HepG2 (cell line): ENCODE measurements around the gene STMN1. TPM values are rescaled to one million over a fixed set of nuclear protein-coding genes. Genes with fewer than 3 reads are reported as not detected.

Experiments
- ATAC-seq: fragments of 200-7000 bp; cut with Tn5 transposase; 3 replicates; pipeline ENCODE4 v1.9.1; 2020; ENCODE audit warnings: mild to moderate bottlenecking, moderate library complexity
- BruUV-seq: library from RNA; stranded (reverse); fragments of 400-500 nt; replicated peaks from 2 replicates; lab custom pipeline; 2021; lab: Mats Ljungman, UMichigan
- CTCF ChIA-PET: fragments of 300-600 bp; formaldehyde crosslinking; extraction: SDS; loops from one replicate; lab custom pipeline; 2021; ENCODE audit warnings: low total read pairs, inconsistent platforms, low intra/inter-chr PET ratio; lab: Yijun Ruan, JAX
- POLR2A ChIA-PET: fragments of 350-600 bp; sonication (Branson Sonifier 250); formaldehyde crosslinking; loops from one replicate; lab custom pipeline; 2020; ENCODE audit warnings: antibody characterized with exemption, inconsistent platforms; lab: Yijun Ruan, JAX
- DNase-seq: peaks from one replicate; pipeline ENCODE4 v3.0.0-alpha.2; 2015; ENCODE audit warnings: low spot score
- FAIRE-seq: peaks from 3 replicates; lab custom pipeline; 2011; peaks lifted over from hg19 to GRCh38; lab: Jason Lieb, UNC
- H2AFZ ChIP-seq: one replicate; pipeline ENCODE4 v1.6.1; 2011; ENCODE audit warnings: low read length, inconsistent platforms
- H3K27ac ChIP-seq: fragments of 300-600 bp; 3 replicates; pipeline ENCODE4 v1.8.0; 2011; ENCODE audit warnings: mixed run types, mild to moderate bottlenecking, mixed read lengths, low read length, inconsistent platforms; ENCODE audit not compliant: insufficient read depth; ENCODE audit errors: extremely low read length
- H3K27me3 ChIP-seq, 2 experiments: fragments of 200-600 bp in 1 of 2; 2 replicates in 1 of 2; 3 replicates in 1 of 2; pipeline versions ENCODE4 v1.6.0 to v1.8.0; 2011; ENCODE audit warnings: low read length in 2 of 2, mild to moderate bottlenecking in 2 of 2, moderate library complexity in 2 of 2, inconsistent platforms in 1 of 2; ENCODE audit not compliant: insufficient read depth in 2 of 2, control insufficient read depth in 1 of 2
- H3K36me3 ChIP-seq, 2 experiments: fragments of 200-600 bp in 1 of 2; replicated peaks in 1 of 2; 2 replicates in 1 of 2; 3 replicates in 1 of 2; pipeline versions ENCODE4 v1.5.1 to v1.8.0; 2011; ENCODE audit warnings: low read length in 2 of 2, inconsistent platforms in 1 of 2; ENCODE audit not compliant: insufficient read depth in 2 of 2, control insufficient read depth in 1 of 2
- H3K4me1 ChIP-seq: 2 replicates; pipeline ENCODE4 v1.5.1; 2012; ENCODE audit warnings: low read length, inconsistent platforms; ENCODE audit not compliant: insufficient read depth
- H3K4me2 ChIP-seq: 2 replicates; pipeline ENCODE4 v1.6.0; 2011; ENCODE audit warnings: low read depth, low read length, inconsistent platforms
- H3K4me3 ChIP-seq, 3 experiments: fragments of 200-600 bp in 1 of 3; sonication (generic), shearing (Covaris generic) in 1 of 3; replicated peaks in 1 of 3; 2 replicates each; pipeline ENCODE4 v1.5.1; 2011 to 2016; ENCODE audit warnings: low read length in 3 of 3, inconsistent platforms in 2 of 3, low read depth in 2 of 3, mild to moderate bottlenecking in 2 of 3, control low read depth in 1 of 3, mixed read lengths in 1 of 3; ENCODE audit not compliant: insufficient read depth in 1 of 3
- H3K79me2 ChIP-seq: one replicate; pipeline ENCODE4 v1.6.1; 2011; ENCODE audit warnings: low read length, inconsistent platforms; ENCODE audit not compliant: insufficient read depth
- H3K9ac ChIP-seq: 2 replicates; pipeline ENCODE4 v1.6.0; 2011; ENCODE audit warnings: mild to moderate bottlenecking, low read depth, low read length, inconsistent platforms; ENCODE audit not compliant: insufficient read depth
- H3K9me3 ChIP-seq: 2 replicates; pipeline ENCODE4 v1.5.1; 2012; ENCODE audit warnings: mild to moderate bottlenecking, low read length
- H4K20me1 ChIP-seq: 2 replicates; pipeline ENCODE4 v1.6.0; 2011; ENCODE audit warnings: inconsistent platforms, mild to moderate bottlenecking, low read length, moderate library complexity; ENCODE audit not compliant: insufficient read depth
- IRX3 ChIP-seq: sonication (generic); formaldehyde crosslinking; IDR thresholded peaks from 2 replicates; pipeline ENCODE4 v1.8.1; 2023; ENCODE audit warnings: mild to moderate bottlenecking, low read depth, missing genetic modification reagents, borderline replicate concordance
- RARA ChIP-seq: IDR thresholded peaks from 2 replicates; pipeline ENCODE4 v1.6.1; 2016; ENCODE audit warnings: missing genetic modification reagents, missing compliant biosample characterization
- RBAK ChIP-seq: sonication (generic); formaldehyde crosslinking; IDR thresholded peaks from 2 replicates; pipeline ENCODE4 v1.5.1; 2020; ENCODE audit warnings: mild to moderate bottlenecking, missing genetic modification reagents
- TEAD2 ChIP-seq: sonication (generic); formaldehyde crosslinking; IDR thresholded peaks from 2 replicates; pipeline ENCODE4 v1.9.0; 2021; ENCODE audit warnings: missing genetic modification reagents
- ZBTB1 ChIP-seq: sonication (generic); formaldehyde crosslinking; IDR thresholded peaks from 2 replicates; pipeline ENCODE4 v1.4.0; 2020; ENCODE audit warnings: missing genetic modification reagents, borderline replicate concordance
- ZBTB49 ChIP-seq: sonication (generic); formaldehyde crosslinking; IDR thresholded peaks from 2 replicates; pipeline ENCODE4 v1.4.0; 2020; ENCODE audit warnings: missing genetic modification reagents, borderline replicate concordance
- ZNF136 ChIP-seq: sonication (generic); formaldehyde crosslinking; IDR thresholded peaks from 2 replicates; pipeline ENCODE4 v1.8.1; 2022; ENCODE audit warnings: low read depth, mild to moderate bottlenecking, moderate library complexity, missing genetic modification reagents
- ZNF562 ChIP-seq: sonication (generic); formaldehyde crosslinking; IDR thresholded peaks from 2 replicates; pipeline ENCODE4 v1.8.0; 2022; ENCODE audit warnings: missing genetic modification reagents, borderline replicate concordance
- ZNF720 ChIP-seq: sonication (generic); formaldehyde crosslinking; IDR thresholded peaks from 2 replicates; pipeline ENCODE4 v1.4.0; 2020; ENCODE audit warnings: missing genetic modification reagents
- ZNF749 ChIP-seq: sonication (generic); formaldehyde crosslinking; IDR thresholded peaks from 2 replicates; pipeline ENCODE4 v1.8.0; 2022; ENCODE audit warnings: mild to moderate bottlenecking, missing genetic modification reagents, moderate library complexity, borderline replicate concordance
- ZNF768 ChIP-seq: sonication (generic); formaldehyde crosslinking; IDR thresholded peaks from 2 replicates; pipeline ENCODE4 v1.4.0; 2020; ENCODE audit warnings: missing genetic modification reagents
- WGBS: methylation state at CpG from one replicate; pipeline ENCODE4 v1.1.6; 2017; ENCODE audit warnings: low lambda C conversion rate; 5-methylcytosine and 5-hydroxymethylcytosine counted together
- in situ Hi-C: cut with HindIII; loops from 2 replicates; pipeline ENCODE4 v1.10.0; 2017; ENCODE audit warnings: low pct_unique_long_range_greater_than_20kb; ENCODE audit not compliant: extremely low pct_ligation_motif_present
- intact Hi-C: fragments of 100-400 bp; cut with micrococcal nuclease; formaldehyde crosslinking; loops from one replicate; pipeline ENCODE4 v1.10.0; 2022; ENCODE audit not compliant: unreplicated experiment
- polyA plus RNA-seq, 8 experiments: library from polyadenylated mRNA; depleted of rRNA in 3 of 8; stranded (reverse) in 7 of 8; unstranded in 1 of 8; fragments of >200 nt; fragmentation: Illumina TruSeq in 4 of 8; extraction: Trizol in 4 of 8; gene quantifications; 2 replicates each; pipeline versions ENCODE4 v1.2.1 to v1.2.3, GENCODE V29; 2011 to 2016; ENCODE audit warnings: low read depth in 4 of 8, missing spikeins in 1 of 8, mixed read lengths in 1 of 8; ENCODE audit not compliant: insufficient read depth in 1 of 8
- total RNA-seq, 5 experiments: library from RNA; depleted of rRNA; stranded (reverse); fragments of >200 nt; fragmentation: Illumina TruSeq; extraction: Trizol; gene quantifications; 2 replicates each; pipeline ENCODE4 v1.2.3, GENCODE V29; 2016; ENCODE audit warnings: low read depth in 1 of 5
- TF ChIP-seq, protein P1 (sequence below): sonication (generic); formaldehyde crosslinking; IDR thresholded peaks from 2 replicates; pipeline ENCODE4 v1.5.0; 2020; ENCODE audit warnings: missing genetic modification reagents
- TF ChIP-seq, protein P2 (sequence below): sonication (generic); formaldehyde crosslinking; IDR thresholded peaks from 2 replicates; pipeline ENCODE4 v1.4.0; 2020; ENCODE audit warnings: mild to moderate bottlenecking, missing genetic modification reagents, borderline replicate concordance

STMN1 gene
- total and polyA plus RNA-seq, 2 of the 13 experiments (the other 11 are each of a cell fraction or from before 2014, with no cell fraction given): 45.9 to 409 TPM

DNA sequence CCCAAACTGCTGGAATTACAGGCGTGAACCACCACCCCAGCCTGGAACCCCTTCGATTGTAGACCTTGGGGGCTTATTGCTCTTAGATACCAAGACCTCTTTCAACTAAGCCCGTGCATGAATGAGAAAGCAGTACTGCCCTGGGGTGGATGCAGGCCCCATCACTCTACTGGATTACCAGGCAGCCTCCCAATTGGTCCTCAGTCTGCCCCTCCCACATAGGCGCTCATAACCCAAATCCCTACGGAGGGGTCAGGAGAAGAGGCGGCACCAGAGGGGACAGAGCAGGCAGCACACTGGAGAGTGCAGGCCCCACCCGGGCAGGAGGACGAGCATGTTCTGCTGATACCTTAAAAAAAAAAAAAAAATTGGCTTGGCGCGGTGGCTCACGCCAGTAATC lies 12.4 kb upstream of the STMN1 start (continued):
- TF ChIP-seq ZNF136 (CRISPR knock-in tag): no peak
- no peak for TF ChIP-seq IRX3 (CRISPR knock-in tag)
- TF ChIP-seq, all 625 proteins: peak for 0

DNA sequence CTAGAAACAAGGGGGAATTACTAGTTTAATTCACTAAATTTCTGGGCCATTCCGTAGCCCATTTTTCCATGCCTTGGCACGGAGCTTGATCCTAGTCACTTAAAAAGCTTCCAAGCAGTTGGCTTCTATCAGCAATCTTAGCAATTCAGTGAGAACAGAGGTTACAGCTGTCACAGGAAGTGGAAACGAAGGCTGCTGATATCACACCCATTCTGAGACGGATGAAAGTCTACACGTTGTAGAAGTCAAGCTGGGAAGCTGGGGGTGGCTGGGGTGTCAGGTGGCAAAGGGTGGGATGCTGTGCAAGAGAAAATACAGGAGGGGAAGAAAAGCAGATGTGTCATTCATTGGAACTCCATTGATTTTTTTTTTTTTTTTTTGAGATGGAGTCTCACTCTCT lies 11.8 kb upstream of the STMN1 start:
- DNase-seq: no peak
- POLR2A ChIA-PET: no interaction called here
- no peak overlapping the region for H3K9ac ChIP-seq
- ATAC-seq: no peak
- no peak overlapping the region for H3K27ac ChIP-seq
- H3K9me3 ChIP-seq: no peaks in the 10 kb centered on the region
- H3K4me3 ChIP-seq: no peak overlapping the region
- peaks cover 9 to 20% of the 10 kb centered on the region in 2 experiments for H3K27me3 ChIP-seq
- H3K79me2 ChIP-seq: no peaks in the 10 kb centered on the region
- CTCF ChIA-PET: no interaction called here
- intact Hi-C loops: no loop called here
- H4K20me1 ChIP-seq: no peaks in the 10 kb centered on the region
- FAIRE-seq: no peak
- H3K36me3 ChIP-seq: no peaks in the 10 kb centered on the region
- no peak overlapping the region for H3K4me2 ChIP-seq
- peaks cover 35% of the 10 kb centered on the region for H3K4me1 ChIP-seq
- WGBS: 52% methylated on average over 5 of the region's 5 CpGs
- H2AFZ ChIP-seq: no peak overlapping the region
- BruUV-seq: no TSS peak
- in situ Hi-C loops: no loop called here
- TF ChIP-seq ZNF562 (no peak), ZNF720 (CRISPR knock-in tag) (no peak), ZBTB49 (no peak), ZNF749 (CRISPR knock-in tag) (no peak), TEAD2 (CRISPR knock-in tag) (no peak), RBAK (CRISPR knock-in tag) (no peak), ZBTB1 (CRISPR knock-in tag) (no peak), ZNF768 (no peak), RARA (CRISPR knock-in tag) (no peak)
- TF ChIP-seq, protein P1, sequence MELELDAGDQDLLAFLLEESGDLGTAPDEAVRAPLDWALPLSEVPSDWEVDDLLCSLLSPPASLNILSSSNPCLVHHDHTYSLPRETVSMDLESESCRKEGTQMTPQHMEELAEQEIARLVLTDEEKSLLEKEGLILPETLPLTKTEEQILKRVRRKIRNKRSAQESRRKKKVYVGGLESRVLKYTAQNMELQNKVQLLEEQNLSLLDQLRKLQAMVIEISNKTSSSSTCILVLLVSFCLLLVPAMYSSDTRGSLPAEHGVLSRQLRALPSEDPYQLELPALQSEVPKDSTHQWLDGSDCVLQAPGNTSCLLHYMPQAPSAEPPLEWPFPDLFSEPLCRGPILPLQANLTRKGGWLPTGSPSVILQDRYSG (CRISPR knock-in tag): no peak
- TF ChIP-seq, protein P2, sequence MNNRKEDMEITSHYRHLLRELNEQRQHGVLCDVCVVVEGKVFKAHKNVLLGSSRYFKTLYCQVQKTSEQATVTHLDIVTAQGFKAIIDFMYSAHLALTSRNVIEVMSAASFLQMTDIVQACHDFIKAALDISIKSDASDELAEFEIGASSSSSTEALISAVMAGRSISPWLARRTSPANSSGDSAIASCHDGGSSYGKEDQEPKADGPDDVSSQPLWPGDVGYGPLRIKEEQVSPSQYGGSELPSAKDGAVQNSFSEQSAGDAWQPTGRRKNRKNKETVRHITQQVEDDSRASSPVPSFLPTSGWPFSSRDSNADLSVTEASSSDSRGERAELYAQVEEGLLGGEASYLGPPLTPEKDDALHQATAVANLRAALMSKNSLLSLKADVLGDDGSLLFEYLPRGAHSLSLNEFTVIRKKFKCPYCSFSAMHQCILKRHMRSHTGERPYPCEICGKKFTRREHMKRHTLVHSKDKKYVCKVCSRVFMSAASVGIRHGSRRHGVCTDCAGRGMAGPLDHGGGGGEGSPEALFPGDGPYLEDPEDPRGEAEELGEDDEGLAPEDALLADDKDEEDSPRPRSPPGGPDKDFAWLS (CRISPR knock-in tag): no peak
